NCI-H460 (cell line): ENCODE data around the gene LRRK1. TPM values are rescaled to one million over a fixed set of nuclear protein-coding genes. Genes with fewer than 3 reads are reported as not detected.

Experiments used
- DNase-seq: peaks from one replicate; pipeline ENCODE4 v3.0.0-alpha.2; 2016; ENCODE audit warnings: low read depth; ENCODE audit errors: extremely low read depth
- total RNA-seq: library from RNA; depleted of rRNA; stranded (reverse); fragments of >200 nt; shearing (Covaris generic); gene quantifications from 2 replicates; pipeline ENCODE4 v1.2.3, GENCODE V29; 2014

Gene LRRK1
- total RNA-seq, 1 experiment from 2014 or later, result 1.3 TPM

DNA sequence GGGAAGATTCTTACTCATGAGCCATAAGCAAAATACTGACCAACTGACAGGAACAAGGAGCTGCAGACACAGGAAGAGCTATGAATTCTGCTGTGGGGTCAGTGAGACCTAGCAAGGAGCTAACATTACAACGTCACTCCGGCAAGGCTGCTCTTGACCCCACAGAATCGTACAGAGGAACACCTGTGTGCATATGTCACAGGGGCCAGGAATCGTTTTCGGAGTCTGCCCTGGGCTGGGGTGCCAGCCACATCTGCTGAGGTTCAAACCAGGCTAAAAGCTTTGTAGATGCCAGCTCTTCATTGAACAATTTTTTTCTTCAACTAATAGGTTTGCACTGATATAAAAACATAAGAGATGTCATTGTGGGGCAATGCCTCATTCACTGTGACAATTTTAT, 82.6 kb downstream of the LRRK1 start:
- DNase-seq, result no peak

DNA sequence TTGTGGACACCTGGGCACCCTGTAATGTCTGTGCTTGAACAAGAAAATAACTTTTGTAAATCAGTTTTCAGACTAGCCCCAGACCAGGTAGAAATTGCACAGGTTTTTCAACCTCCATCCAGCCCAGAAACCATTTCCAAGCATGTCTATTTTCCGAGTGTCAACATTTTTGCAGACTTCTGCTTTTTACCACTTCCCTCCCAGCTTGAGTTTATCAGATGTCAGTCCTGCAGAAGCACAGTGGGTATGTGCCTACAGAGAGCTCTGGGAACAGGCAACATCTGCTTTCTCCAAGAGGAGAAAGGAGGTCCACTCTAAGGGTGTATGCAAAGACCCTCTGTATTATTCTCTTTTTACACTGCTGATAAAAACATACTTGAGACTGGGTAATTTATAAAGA, 83.9 kb downstream of the LRRK1 start:
- DNase-seq, result no peak

GRCh38 chr15:101003706-101004105, 84.5 kb downstream of the LRRK1 start:
- DNase-seq, result no peak

DNA sequence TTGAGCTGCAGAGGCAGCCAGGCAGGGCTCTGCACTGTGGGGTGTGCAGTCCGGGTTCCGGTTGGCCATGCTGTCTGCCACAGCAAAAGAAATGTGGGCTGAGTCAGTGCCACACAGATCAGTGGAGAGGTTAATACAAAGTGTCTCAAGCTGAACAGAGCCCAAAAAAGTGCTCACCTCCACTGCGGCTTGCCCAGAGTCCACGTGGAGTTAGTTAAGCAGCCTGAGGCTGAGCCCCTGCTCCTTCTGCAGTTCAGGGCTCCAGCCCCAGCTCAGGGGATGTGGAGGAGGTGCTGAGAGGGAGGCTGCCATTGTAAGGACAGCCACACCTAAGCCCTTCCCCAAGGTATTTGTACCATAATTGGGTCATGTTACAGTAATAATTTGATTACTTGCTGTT, 85.3 kb downstream of the LRRK1 start:
- DNase-seq, result no peak

DNA sequence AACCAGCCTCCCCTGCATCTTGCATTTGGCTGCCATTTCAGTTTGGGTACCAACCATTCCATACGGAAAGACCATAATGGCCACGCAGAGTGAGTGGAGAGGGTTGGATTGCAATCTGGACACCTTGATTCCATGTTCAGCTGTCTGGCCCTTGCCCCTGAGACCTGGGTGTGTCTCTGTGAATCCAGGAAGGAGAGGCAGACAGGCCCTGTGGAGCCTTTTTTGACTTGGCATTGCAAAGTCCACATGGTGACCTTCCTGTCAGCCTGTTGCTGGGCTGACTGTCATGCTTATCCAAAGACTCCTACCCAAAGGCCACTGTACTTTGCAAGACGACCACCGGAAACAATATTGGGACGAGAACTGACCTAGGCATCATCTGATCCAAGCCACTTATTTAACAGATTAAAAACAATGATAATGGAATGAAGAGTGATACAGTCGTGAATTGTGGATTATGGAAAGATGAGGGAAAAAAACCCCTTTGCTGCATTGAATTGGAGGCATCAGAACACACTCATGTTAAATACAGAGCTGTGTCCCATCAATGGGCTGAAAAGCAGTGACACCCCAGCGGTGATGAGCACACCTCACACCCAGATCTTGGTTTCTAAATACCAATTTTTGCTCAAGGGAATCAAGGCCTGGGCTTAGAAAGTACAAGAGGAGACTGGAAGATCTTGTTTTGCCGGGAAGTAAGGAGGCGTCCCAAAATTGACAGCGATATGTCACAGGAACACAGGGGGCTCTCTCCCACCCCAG, 86.0 kb downstream of the LRRK1 start:
- no peak for DNase-seq

DNA sequence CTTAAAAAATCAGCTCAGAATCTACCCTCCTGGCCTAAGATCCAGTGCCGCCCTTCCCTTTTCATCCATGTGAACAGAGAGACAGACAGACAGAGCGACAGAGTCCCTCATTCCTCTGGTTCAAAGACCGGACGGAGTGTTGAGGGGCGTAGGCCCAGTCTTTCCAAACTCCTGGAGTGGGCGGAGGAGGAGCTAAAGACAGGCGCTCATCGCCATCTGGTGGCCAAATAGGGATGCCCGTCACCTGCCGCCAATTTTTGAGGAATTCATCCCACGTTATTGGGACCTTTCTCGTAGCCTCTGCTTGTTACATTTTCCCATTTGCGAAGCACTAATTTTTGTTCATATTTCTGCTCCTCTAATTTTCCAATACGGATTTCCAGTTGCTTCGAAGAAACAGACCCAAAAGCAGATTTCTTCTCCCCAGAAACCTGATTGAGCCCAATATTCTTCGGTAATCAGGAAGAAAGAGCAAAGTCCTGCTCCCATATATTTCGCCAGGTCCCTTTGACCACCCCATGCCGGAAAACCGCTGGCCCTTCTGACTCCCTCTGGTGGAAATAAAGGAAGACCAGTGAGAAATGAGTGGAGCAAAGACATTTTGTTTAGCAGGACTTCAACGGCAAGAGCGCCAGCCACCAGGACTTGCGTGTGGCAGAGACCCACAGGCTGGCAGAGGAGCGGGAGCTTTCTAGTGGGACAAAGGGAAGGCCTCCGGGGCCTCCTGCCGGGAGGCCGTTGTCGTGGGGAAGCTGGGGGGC, 88.0 kb downstream of the LRRK1 start:
- peak; percentile 63 for DNase-seq

- peak; percentile 61 for DNase-seq
These were observed 89.3 kb downstream of the LRRK1 start for GRCh38 chr15:101008158-101009139.

DNA sequence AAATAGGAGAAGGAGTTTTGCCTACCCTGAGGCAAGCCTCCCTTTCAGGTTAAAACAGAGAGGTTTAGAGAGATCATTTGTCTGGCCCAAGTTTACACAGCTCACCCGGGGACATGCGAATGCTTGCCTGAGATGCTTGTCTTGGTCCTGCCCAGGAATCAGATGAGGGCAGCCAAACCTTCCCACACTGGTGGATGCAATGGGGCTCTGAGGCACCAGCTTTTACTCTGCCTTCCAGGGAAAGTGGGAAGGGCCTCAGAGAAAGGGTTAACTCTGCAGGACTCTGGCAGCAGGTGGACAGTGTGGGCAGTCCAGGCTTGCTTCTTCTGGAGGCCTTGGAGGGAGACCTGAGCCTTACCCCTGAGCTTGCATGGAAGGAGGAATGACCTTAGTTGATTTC, 90.0 kb downstream of the LRRK1 start:
- no peak for DNase-seq

GRCh38 chr15:101010781-101011180, 91.6 kb downstream of the LRRK1 start:
- no peak for DNase-seq

GRCh38 chr15:101012326-101013200, 93.4 kb downstream of the LRRK1 start:
- DNase-seq, result no peak

GRCh38 chr15:101013201-101013550, 94.0 kb downstream of the LRRK1 start:
- DNase-seq, result no peak

DNA sequence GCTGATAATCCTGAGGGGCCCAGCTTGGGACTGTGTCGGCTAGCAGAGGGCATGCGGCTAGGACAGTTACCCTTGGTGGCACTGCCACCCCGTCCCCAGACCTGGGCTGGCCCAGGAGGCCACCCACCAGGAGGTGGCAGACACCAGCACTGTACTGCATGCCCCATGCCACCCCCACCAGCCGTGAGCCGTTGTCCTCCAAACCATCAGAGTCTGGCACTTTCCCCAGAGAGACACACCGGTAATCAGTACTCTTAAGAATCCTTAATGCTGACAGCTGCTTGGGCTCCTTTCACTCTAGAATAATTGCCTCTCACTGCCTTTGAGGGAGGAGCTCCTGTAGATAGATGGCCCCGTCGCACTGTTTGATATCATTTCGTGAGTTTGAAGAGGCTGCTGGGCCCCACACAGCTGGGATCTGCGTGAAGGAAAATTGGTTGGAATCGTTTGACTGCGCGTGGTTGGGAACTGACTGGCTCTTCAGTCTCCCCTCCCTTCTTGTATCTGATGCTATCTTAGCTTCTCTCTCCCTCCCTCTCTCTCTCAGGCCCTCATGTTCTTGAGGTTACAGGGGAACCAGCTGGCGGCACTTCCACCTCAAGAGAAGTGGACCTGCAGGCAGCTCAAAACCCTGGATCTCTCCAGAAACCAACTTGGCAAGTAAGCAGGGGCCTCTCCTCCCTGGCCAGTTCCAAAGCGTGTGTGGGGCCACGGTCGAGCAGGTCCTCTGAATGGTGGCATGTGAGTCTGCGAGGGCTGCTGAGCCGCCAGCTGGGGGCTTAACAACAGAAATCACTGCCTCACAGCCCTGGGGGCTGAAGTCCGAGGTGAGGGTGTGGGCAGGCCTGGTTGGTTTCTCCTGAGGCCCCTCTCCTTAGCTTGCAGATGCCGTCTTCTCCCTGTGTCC, 94.9 kb downstream of the LRRK1 start:
- no peak for DNase-seq

- DNase-seq, result peak; percentile 53
These were observed 96.0 kb downstream of the LRRK1 start for GRCh38 chr15:101014921-101015841.

GRCh38 chr15:101016581-101016980, 97.4 kb downstream of the LRRK1 start:
- no peak for DNase-seq

DNA sequence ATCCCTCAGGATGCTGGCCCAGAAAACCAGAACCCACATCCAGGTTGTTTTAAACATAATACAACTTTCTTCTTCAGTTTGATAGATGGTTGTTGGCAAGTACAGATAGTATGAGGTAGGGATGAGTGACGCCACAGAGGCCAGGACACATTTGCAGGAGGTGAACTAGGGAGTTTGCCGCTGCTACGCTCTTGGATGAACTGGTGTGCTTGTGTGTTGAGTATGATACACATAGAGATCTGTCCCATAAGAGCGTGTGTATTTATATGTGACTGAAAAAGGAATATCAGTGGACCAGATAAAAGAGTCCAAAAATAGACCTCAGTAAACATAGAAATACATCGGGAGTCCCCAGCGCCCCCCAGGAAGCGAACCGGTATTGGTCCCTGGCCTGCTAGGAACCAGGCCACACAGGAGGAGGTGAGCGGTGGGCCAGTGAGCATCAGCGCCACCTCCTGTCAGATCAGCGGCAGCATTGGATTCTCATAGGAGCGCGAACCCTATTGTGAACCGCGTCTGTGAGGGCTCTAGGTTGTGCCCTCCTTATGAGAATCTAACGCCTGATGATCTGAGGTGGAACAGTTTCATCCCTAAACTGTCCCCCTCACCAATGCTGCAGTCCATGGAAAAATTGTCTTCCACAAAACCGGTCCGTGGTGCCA, 98.1 kb downstream of the LRRK1 start:
- DNase-seq, result no peak

- DNase-seq, result no peak
These were observed 98.9 kb downstream of the LRRK1 start for GRCh38 chr15:101018016-101018415.

DNA sequence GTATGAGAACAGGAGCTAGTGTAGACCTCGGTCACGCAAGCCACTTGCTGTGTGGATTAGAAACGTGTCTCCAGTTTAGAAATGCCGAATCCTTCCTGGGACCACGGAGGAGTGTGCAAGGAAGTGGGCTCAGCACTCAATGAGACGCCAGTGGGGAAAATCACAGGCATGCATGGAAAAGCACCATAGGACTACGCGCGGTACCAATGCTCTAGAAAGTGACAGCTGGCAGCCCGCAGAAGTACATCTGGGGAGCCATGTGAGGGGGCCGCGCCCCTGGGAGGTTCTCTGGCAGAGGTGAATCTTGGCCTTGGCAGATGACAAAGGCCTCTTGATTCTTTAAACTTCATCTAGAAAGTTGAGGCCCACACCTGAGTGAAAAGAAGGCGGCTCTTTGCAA, 99.3 kb downstream of the LRRK1 start:
- no peak for DNase-seq
